GM18861 (cell line): ENCODE data around the gene MEN1.
A peak's percentile ranks its signal among the peaks of the same experiment; 100 is the strongest.
"Not testable (repeated sequence)": the region's sequence is repeated elsewhere in the genome, so short reads cannot be mapped to it uniquely, and the experiment has no call there.

Experiments used
- ATAC-seq: cut with Tn5 transposase; IDR thresholded peaks from one replicate; pipeline ENCODE4 v1.9.1; 2021; ENCODE audit not compliant: unreplicated experiment

MEN1 gene

GRCh38 chr11:64834031-64834722 lies 23.8 kb upstream of the MEN1 start:
- ATAC-seq, result no peak

DNA sequence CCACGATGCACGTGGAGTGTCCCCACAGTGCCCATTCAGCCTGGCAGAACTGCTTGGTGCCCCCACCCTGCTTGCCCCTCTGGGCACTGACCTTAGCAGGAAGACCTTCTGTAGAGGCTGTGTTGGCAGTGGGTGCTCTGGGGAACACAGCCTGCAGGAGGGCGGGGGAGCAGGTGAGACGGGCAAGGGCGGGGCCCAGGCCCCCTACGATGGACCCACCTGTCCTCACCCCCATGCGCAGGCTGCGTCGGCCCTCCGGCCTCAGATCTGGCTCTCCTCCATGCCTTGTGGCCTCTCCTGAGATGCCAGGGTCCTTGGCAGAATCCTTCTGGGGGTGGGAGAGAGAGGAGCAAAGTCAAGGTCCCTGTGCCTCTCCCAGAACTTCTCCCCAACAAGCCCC lies 23.2 kb upstream of the MEN1 start:
- no peak for ATAC-seq

GRCh38 chr11:64833198-64833502 lies 22.8 kb upstream of the MEN1 start:
- ATAC-seq, result no peak

DNA sequence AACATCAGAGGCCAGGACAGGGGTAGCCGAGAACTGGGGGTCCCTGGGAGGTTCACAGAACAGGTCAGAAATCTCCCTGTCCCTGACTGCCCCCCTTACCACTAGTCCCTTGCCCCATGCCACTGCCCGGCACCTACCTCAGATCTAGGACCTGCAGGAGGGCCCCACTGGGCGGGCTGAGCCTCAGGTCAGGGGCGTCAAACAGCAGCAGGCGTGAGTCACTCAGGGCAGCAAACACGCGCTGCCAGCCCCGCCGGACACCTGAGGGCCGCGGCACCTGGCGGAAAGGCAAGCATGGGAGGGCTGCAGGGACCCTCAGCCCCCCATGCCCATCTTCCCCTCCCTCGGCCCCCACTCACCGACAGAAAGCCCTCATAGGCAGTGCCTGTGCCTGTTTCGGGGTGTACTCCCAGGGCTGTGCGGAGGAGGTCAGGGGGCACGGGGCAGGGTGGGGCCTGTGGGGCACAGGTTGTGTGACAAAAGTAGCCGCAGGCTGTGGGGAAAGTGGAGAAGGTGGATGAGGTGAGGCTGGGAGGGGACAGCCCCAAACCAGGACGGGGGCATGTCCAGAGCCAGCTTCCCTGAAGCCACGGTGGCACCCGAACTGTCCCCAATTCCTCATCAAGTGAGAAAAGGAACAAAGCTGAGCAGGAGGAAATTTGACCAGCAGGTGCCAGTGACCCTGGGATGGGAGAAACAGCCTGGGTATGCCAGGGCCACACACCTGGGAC lies 22.3 kb upstream of the MEN1 start:
- ATAC-seq, result no peak

DNA sequence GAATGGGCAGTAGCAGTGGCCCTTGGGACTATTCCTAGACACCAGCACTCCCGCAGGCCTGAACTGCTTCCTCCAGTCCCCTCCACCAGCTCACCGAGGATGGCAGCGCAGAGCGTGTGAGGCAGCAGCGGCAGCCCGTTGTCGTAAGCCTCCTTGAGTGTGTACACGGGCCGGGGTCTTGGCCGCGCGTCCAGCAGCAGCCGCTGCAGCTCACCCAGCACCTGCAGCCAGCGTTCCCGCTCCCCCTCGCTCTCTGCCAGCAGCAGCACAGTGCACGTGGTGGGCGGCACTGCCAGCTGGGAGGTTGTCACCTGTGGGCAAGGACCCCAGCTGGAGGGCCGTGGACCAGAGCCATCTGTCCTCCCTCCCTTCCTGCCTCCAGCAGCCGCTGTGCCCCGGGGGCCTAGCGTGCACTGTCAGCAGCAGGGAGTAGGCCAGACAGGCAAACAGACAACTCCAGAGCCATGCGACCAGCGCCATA lies 21.1 kb upstream of the MEN1 start:
- ATAC-seq, result no peak

GRCh38 chr11:64829536-64830251 lies 19.3 kb upstream of the MEN1 start:
- ATAC-seq, result no peak

- ATAC-seq, result no peak
These were observed 17.1 kb upstream of the MEN1 start for GRCh38 chr11:64827451-64827839.

DNA sequence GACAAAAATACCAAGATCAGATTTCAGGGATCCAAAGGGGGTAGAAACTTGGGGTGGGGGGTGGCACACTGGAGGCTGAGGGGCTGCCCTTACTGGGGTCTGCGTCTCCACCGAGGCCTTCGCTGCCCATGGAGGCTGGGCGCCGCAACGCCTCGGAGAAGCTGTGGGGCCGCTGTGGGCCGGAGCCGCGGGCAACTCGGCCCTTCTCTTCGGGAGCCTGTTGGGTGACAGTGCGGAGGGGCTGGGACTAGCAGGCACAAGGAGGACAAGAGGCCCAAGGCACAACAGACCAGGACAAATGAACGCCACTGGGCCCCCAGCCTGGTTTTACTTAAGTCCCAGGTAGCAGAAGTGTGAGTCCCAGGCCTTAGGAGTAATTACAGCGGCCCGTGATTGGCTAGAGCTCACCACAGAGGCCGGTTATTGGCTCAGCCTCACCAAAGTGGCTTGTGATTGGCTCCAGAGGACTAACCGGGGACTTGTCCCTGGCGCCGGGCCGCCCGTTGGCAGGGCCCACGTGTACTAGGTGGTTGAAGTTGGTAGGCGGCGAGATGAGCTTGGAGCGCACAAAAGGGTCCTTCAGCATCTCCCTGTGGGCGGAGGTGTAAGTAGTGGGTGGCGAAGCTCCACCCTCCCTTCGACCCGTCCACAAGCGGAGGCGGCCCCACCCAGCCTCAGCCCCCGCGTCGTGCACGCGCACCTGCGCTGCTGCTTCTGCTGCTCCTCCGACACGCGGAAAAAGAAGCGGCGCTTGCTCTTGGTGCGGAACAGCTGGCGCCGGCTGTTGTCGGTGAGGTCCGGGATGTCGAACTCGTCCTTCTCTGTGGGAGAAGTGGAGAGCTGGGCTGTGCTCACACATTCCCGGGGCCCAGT lies 16.5 kb upstream of the MEN1 start:
- ATAC-seq, result no peak

DNA sequence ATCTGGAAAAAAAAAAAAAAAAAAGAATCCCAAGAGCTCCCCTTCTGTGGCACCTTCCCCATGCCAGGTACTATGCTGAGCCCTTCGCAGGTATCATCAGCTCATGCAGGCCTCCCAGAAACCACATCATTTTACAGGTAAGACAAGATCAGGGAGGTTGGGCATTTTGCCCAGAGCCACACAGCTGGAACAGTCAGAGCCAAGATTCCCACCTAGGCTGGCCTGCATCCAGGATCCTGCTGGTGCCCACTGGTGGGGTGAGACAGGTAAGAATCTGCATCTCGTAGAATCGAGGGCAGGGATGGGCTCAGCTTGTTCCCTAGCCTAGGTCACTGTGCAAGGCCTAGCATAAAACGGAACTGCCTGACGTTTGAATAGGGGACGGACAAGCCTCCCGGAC lies 15.7 kb upstream of the MEN1 start:
- no peak for ATAC-seq

DNA sequence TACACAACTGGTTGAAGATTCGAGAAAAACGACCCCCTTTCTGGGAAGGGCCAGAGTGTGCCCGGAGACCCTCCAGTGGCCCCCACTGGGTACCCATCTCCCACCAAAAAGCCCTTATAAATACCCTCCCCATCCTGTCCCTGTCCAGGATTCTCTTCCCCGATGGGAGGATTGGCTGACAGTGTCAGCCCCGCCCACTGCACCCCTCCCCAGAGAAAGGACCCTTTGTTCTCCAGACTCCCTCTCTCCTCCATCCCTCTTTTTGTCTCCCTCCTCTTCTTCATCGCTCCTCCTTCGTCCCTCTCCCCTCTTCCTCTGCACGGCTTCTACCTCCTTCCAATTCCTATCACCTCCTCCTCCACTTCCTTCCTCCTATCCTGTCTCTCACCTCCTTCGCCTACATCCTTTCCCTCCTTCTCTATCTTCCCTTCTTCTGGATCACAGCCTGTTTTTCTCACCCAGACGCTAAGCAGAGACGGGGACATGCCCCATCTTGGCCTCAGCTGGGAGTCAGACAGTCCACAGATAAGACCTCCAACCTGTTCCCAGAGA lies 13.3 kb upstream of the MEN1 start:
- no peak for ATAC-seq

DNA sequence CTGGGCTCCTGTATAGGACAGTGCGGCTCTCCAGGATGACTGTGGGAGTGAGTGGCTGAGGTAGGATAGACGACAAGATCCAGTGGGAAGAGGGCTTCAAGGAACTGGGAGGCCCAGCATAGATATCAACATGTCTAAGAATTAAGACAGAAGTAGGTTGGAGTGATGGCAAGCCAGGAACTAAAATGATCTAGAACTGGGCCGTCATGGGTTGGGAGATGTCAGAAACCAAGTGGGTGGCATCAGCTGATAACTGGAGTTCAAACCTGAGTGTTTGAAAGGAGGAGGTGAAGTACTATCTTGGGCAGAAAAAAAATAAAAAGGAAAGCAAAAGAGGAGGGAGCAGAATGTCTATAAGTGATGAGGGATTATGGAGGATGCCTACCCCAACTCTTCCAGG lies 7.1 kb upstream of the MEN1 start:
- no peak for ATAC-seq

DNA sequence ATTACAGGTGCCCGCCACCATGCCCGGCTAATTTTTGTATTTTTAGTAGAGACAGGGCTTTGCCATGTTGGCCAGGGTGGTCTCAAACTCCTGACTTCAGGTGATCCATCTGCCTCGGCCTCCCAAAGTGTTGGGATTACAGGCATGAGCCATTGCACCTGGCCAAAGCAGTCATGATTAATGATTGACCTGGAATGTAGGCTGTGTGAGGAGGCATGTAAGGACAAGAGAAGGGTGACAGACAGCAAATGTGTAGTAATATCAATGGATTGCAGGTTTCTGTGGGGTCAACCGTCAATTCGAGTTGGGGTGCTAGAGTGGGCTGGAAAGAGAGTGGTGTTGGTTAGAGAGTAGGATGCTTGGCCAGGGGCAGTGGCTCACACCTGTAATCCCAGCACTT lies 5.1 kb upstream of the MEN1 start:
- ATAC-seq, result not testable (repeated sequence)

DNA sequence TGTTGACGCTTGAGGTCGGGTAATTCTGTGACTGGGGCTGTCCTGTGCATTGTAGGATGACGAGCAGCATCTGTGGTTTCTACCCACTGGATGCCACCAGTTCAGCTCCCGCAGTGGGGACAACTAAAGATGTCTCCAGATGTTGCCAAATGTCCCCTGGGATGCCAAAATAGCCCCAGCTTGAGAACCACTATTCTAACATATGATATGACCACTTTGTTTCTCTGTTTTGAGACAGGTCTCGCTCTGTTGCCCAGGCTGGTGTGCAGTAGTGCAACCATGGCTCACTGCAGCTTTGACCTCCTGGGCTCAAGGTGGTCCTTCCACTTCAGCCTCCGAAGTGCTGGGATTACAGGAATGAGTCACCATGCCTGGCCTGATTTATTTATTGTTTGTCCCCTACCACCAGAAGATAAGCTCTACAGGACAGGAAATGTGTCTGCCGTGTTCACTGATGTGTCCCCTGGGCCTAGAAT lies 4.4 kb upstream of the MEN1 start:
- ATAC-seq, result peak; percentile 62

DNA sequence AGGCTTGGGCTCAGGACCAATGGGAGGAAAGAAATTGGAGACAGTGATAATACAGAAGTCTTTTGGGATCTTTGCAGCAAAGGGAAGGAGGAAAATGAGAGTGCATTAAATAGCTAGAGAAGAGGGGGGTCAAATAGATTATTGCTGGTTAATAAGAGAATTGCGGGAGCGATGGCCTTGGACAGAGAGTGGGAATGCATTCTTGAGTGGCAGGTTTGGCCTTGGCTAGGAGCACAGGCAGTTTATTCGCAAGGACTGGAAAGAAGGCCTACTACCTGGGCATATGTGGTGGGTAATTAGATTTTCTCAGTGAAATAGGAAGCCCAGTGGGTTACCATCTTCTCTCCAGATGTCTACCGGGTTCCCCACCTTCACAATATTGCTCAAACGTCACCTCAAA lies 3.5 kb upstream of the MEN1 start:
- no peak for ATAC-seq

DNA sequence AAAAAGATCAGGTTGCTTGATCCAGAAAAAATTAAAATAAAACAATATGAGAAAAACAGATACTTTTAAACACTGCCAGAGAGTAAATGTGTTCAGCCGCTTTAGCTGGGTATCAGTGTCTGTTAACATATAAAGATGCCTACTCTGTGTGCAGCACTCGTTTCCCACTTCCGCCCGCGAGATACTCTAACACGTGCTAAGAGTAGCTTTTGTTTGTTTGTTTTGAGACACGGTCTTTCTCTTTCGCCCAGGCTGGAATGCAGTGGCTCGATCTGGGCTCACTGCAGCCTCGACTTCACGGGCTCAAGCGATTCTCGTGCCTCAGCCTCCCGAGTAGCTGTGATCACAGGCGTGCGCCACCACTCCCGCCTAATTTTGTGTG lies 531 bp upstream of the MEN1 start:
- no peak for ATAC-seq

GRCh38 chr11:64809781-64810241 lies 540 bp downstream of the MEN1 start:
- no peak for ATAC-seq

DNA sequence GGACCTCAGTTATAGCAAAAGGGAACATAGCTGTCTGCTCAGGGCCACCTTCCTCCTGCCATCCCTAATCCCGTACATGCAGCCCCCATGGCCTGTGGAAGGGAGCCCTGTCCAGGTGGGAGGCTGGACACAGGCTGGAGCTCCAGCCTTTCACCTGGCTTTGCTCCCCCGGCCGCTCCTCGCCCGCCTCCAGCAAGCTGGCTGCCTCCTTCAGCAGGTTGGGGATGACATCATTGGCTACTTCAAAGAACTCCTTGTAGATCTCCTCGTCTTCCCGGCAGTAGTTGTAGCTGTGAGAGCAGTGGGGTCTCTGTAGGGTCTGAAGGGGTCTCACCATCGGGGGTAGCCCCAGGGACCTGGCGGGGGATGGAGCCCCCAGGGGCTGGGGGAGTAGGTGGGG lies 4.9 kb downstream of the MEN1 start:
- no peak for ATAC-seq

- no peak for ATAC-seq
These were observed 5.8 kb downstream of the MEN1 start for GRCh38 chr11:64804346-64805210.

DNA sequence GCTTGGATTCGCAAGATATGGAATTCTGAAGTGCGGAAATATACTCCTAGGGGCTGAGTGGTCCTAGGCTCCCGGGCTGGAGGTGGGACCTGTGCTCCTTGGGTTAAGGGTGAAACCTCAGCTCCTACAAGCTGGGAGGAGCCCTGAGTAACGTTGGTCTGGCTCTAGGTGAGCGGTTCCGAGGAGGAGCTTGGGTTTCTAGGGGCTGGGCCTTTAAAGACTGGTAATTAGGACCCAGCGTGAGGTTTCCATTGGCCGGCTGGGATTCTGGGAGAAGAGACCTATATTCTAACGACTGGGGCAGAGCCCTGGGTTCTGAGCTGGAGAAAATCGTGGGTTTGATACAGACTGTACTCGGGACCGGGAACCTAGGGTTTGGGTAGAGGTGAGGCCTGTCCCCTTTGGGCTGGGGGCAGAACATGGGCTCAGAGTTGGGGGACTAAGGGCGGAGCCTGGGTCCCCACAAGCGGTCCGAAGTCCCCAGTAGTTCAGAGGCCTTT lies 6.5 kb downstream of the MEN1 start:
- no peak for ATAC-seq
